ENCODE data around the gene SRRM1.
"Not testable (repeated sequence)": the region's sequence is repeated elsewhere in the genome, so short reads cannot be mapped to it uniquely, and the experiment has no call there.

The SRRM1 gene

GRCh38 chr1:24713736-24714135 is 70.6 kb downstream of the SRRM1 start:
- in situ Hi-C loops (cut with HindIII; ENCODE audit: low sequenced_read_pairs): no loop called here

GRCh38 chr1:24714859-24715520 is 71.9 kb downstream of the SRRM1 start:
- in situ Hi-C loops (cut with HindIII; ENCODE audit: low sequenced_read_pairs): no loop called here

- in situ Hi-C loops (cut with HindIII; ENCODE audit: low sequenced_read_pairs): no loop called here
Measured at GRCh38 chr1:24715658-24716057, 72.6 kb downstream of the SRRM1 start.

GRCh38 chr1:24717887-24718650 is 75.0 kb downstream of the SRRM1 start:
- in situ Hi-C loops (cut with HindIII; ENCODE audit: low sequenced_read_pairs): no loop called here

- in situ Hi-C loops (cut with HindIII; ENCODE audit: low sequenced_read_pairs): no loop called here
Measured at GRCh38 chr1:24720152-24720551, 77.0 kb downstream of the SRRM1 start.

GRCh38 chr1:24721533-24721932 is 78.4 kb downstream of the SRRM1 start:
- in situ Hi-C loops (cut with HindIII; ENCODE audit: low sequenced_read_pairs): no loop called here

GRCh38 chr1:24722073-24723035 is 79.3 kb downstream of the SRRM1 start:
- in situ Hi-C loops (cut with HindIII; ENCODE audit: low sequenced_read_pairs): not testable (repeated sequence)
